Liver (tissue), 3 donors: ENCODE measurements around the gene CACNA1D.

ENCODE experiments used
- CTCF ChIP-seq: fragments of 150-350 bp; IDR thresholded peaks from 2 replicates; pipeline ENCODE4 v1.5.1; 2017; ENCODE audit warnings: improper control_type of control experiment, low read depth, low read length; ENCODE audit not compliant: missing input control
- EGR1 ChIP-seq, 2 donors: IDR thresholded peaks; 2 replicates each; pipeline ENCODE4 v1.6.1; 2016 to 2018; ENCODE audit warnings: antibody characterized with exemption in 2 of 2, low read depth in 2 of 2
- FOXA1 ChIP-seq: IDR thresholded peaks from 2 replicates; pipeline ENCODE4 v1.6.1; 2016; ENCODE audit warnings: antibody characterized with exemption
- MAX ChIP-seq: IDR thresholded peaks from 2 replicates; pipeline ENCODE4 v1.6.1; 2016; ENCODE audit warnings: antibody characterized with exemption
- REST ChIP-seq: IDR thresholded peaks from 2 replicates; pipeline ENCODE4 v1.6.1; 2016; ENCODE audit warnings: antibody characterized with exemption, mild to moderate bottlenecking
- SP1 ChIP-seq: IDR thresholded peaks from 2 replicates; pipeline ENCODE4 v1.6.1; 2018; ENCODE audit warnings: antibody characterized with exemption, mild to moderate bottlenecking
- TAF1 ChIP-seq: conservative IDR thresholded peaks from 2 replicates; pipeline ENCODE4 v1.6.1; 2016; ENCODE audit warnings: antibody characterized with exemption, mild to moderate bottlenecking
- donor health status: healthy.
- donor health status: healthy.

GRCh38 chr3:53485675-53486403, 8.6 kb upstream of the CACNA1D start:
- TF ChIP-seq CTCF: no peak
- no peak for TF ChIP-seq SP1
- TF ChIP-seq EGR1 (IDR thresholded peaks at IDR 0.05; ENCODE audit: low read depth in 2 of 2): no peak
- TF ChIP-seq REST: no peak
- no peak for TF ChIP-seq TAF1
- no peak for TF ChIP-seq MAX
- TF ChIP-seq FOXA1: no peak
